HCT116 (cell line): Measurements from ENCODE around the gene ARHGAP19. TPM values are rescaled to one million over a fixed set of nuclear protein-coding genes. Genes with fewer than 3 reads are reported as not detected.
A peak's percentile ranks its signal among the peaks of the same experiment; 100 is the strongest.

ENCODE experiments used
- ATAC-seq: fragments of 200-7000 bp; cut with Tn5 transposase; 2 replicates; pipeline ENCODE4 v1.9.1; 2020; ENCODE audit warnings: mild to moderate bottlenecking, moderate library complexity
- BruUV-seq: library from RNA; stranded (reverse); fragments of 400-500 nt; replicated peaks from 2 replicates; lab custom pipeline; 2021; lab: Mats Ljungman, UMichigan
- CTCF ChIA-PET: fragments of 300-600 bp; sonication (Branson Sonifier 250); formaldehyde crosslinking; loops from one replicate; lab custom pipeline; 2021; ENCODE audit warnings: antibody characterized with exemption; lab: Charles Lee
- POLR2A ChIA-PET: fragments of 300-600, 350-600 bp; sonication (Branson Sonifier 250); formaldehyde crosslinking; loops from one replicate; lab custom pipeline; 2021; ENCODE audit warnings: antibody characterized with exemption; lab: Charles Lee
- RAD21 ChIA-PET, 2 experiments: fragments of 300-600 bp; sonication (Branson Sonifier 250); formaldehyde crosslinking; loops; one replicate each; lab custom pipeline; 2023; ENCODE audit warnings: low total read pairs in 2 of 2; ENCODE audit not compliant: uncharacterized antibody in 2 of 2, unreplicated experiment in 2 of 2, low non-redundant PET in 1 of 2; lab: Charles Lee
- DNase-seq: peaks from one replicate; pipeline ENCODE4 v3.0.0-alpha.2; 2010; ENCODE audit warnings: low read depth, low spot score
- H2AFZ ChIP-seq: fragments of 200-600 bp; shearing (Covaris generic), sonication (generic); 2 replicates; pipeline ENCODE4 v1.6.1; 2017; ENCODE audit warnings: low read depth, mixed run types, mixed read lengths, antibody characterized with exemption, low read length; ENCODE audit not compliant: poor library complexity, severe bottlenecking
- H3K27ac ChIP-seq: 2 replicates; pipeline ENCODE4 v1.5.1; 2012; ENCODE audit warnings: low read depth, low read length
- H3K27me3 ChIP-seq: fragments of 200-600 bp; sonication (generic); 2 replicates; pipeline ENCODE4 v1.6.1; 2016; ENCODE audit warnings: mixed run types, low read length, mixed read lengths; ENCODE audit not compliant: insufficient read depth
- H3K36me3 ChIP-seq, 2 experiments: fragments of 200-500 bp in 1 of 2; fragments of 200-600 bp in 1 of 2; sonication (Bioruptor generic) in 1 of 2; sonication (generic) in 1 of 2; 2 replicates each; pipeline versions ENCODE4 v1.5.1 to v1.6.1; 2014 to 2016; ENCODE audit warnings: low read length in 2 of 2, inconsistent platforms in 1 of 2, mixed read lengths in 1 of 2, mixed run types in 1 of 2; ENCODE audit not compliant: insufficient read depth in 2 of 2, control insufficient read depth in 1 of 2
- H3K4me1 ChIP-seq, 2 experiments: fragments of 200-600 bp in 1 of 2; sonication (generic) in 1 of 2; 2 replicates each; pipeline versions ENCODE4 v1.5.1 to v1.6.1; 2012 to 2017; ENCODE audit warnings: low read length in 2 of 2, inconsistent platforms in 1 of 2, mild to moderate bottlenecking in 1 of 2, mixed read lengths in 1 of 2, mixed run types in 1 of 2, moderate library complexity in 1 of 2; ENCODE audit not compliant: insufficient read depth in 2 of 2, control insufficient read depth in 1 of 2
- H3K4me2 ChIP-seq: fragments of 200-600 bp; sonication (generic); 2 replicates; pipeline ENCODE4 v1.6.1; 2017; ENCODE audit warnings: mixed run types, low read length, mixed read lengths
- H3K4me3 ChIP-seq, 2 experiments: fragments of 200-600 bp in 1 of 2; sonication (generic) in 1 of 2; replicated peaks in 1 of 2; 2 replicates each; pipeline ENCODE4 v1.5.1; 2011 to 2016; ENCODE audit warnings: low read length in 2 of 2, control low read depth in 1 of 2, low read depth in 1 of 2, mild to moderate bottlenecking in 1 of 2, mixed read lengths in 1 of 2, mixed run types in 1 of 2
- H3K79me2 ChIP-seq: fragments of 200-600 bp; sonication (generic); 2 replicates; pipeline ENCODE4 v1.6.1; 2017; ENCODE audit warnings: mild to moderate bottlenecking, mixed run types, low read length, moderate library complexity, mixed read lengths; ENCODE audit not compliant: insufficient read depth
- H3K9ac ChIP-seq: fragments of 200-600 bp; sonication (generic); 2 replicates; pipeline ENCODE4 v1.6.1; 2016; ENCODE audit warnings: low read length, mixed read lengths
- H3K9me2 ChIP-seq: fragments of 200-600 bp; sonication (generic), shearing (Covaris generic); 2 replicates; pipeline ENCODE4 v1.6.1; 2017; ENCODE audit warnings: mixed run types, mild to moderate bottlenecking, moderate library complexity; ENCODE audit not compliant: insufficient read depth
- H3K9me3 ChIP-seq, 2 experiments: fragments of 200-500 bp in 1 of 2; fragments of 200-600 bp in 1 of 2; sonication (Bioruptor generic) in 1 of 2; sonication (generic) in 1 of 2; 2 replicates each; pipeline ENCODE4 v1.6.1; 2014 to 2017; ENCODE audit warnings: low read length in 2 of 2, mixed read lengths in 2 of 2, inconsistent platforms in 1 of 2, low read depth in 1 of 2, mild to moderate bottlenecking in 1 of 2, mixed run types in 1 of 2, moderate library complexity in 1 of 2; ENCODE audit not compliant: control insufficient read depth in 1 of 2, insufficient read depth in 1 of 2
- H4K20me1 ChIP-seq: fragments of 200-600 bp; sonication (generic), shearing (Covaris generic); 2 replicates; pipeline ENCODE4 v1.6.1; 2017; ENCODE audit warnings: mixed run types, mild to moderate bottlenecking, moderate library complexity; ENCODE audit not compliant: insufficient read depth
- CBX3 ChIP-seq: IDR thresholded peaks from 2 replicates; pipeline ENCODE4 v1.6.1; 2012; ENCODE audit warnings: low read depth
- CEBPB ChIP-seq: IDR thresholded peaks from 2 replicates; pipeline ENCODE4 v1.6.1; 2012; ENCODE audit warnings: low read depth
- EGR1 ChIP-seq: IDR thresholded peaks from 2 replicates; pipeline ENCODE4 v1.6.1; 2012; ENCODE audit warnings: low read depth
- ELF1 ChIP-seq: IDR thresholded peaks from 2 replicates; pipeline ENCODE4 v1.6.1; 2012; ENCODE audit warnings: low read depth, borderline replicate concordance
- EZH2phosphoT487 ChIP-seq: fragments of 200-600 bp; IDR thresholded peaks from 2 replicates; pipeline ENCODE4 v1.6.1; 2018; ENCODE audit warnings: antibody characterized with exemption, borderline replicate concordance
- FOSL1 ChIP-seq: IDR thresholded peaks from 2 replicates; pipeline ENCODE4 v1.6.1; 2012; ENCODE audit warnings: low read depth
- MAX ChIP-seq: IDR thresholded peaks from 2 replicates; pipeline ENCODE4 v1.6.1; 2012
- POLR2A ChIP-seq: IDR thresholded peaks from 2 replicates; pipeline ENCODE4 v1.7.0; 2011; ENCODE audit warnings: borderline replicate concordance; ENCODE audit not compliant: insufficient read depth, insufficient read length; ENCODE audit errors: extremely low read depth
- POLR2AphosphoS5 ChIP-seq: IDR thresholded peaks from 2 replicates; pipeline ENCODE4 v1.6.1; 2011; ENCODE audit warnings: mild to moderate bottlenecking, low read depth, low read length, moderate library complexity
- RAD21 ChIP-seq: IDR thresholded peaks from 2 replicates; pipeline ENCODE4 v1.6.1; 2012; ENCODE audit warnings: low read depth, mild to moderate bottlenecking
- SIN3A ChIP-seq: IDR thresholded peaks from 2 replicates; pipeline ENCODE4 v1.6.1; 2012; ENCODE audit warnings: low read depth
- SRF ChIP-seq: IDR thresholded peaks from 2 replicates; pipeline ENCODE4 v1.6.1; 2012; ENCODE audit warnings: low read depth
- ZNF274 ChIP-seq: fragments of 200-500 bp; sonication (Bioruptor generic); IDR thresholded peaks from 2 replicates; pipeline ENCODE4 v1.6.1; 2014; ENCODE audit warnings: mild to moderate bottlenecking, low read depth, low read length, inconsistent platforms
- intact Hi-C: fragments of 100-400 bp; cut with micrococcal nuclease; formaldehyde crosslinking; loops from 2 replicates; pipeline ENCODE4 v1.10.0; 2022
- total RNA-seq: library from RNA; stranded (reverse); gene quantifications from one replicate; pipeline ENCODE4 v1.2.1, GENCODE V29; 2021; ENCODE audit not compliant: unreplicated experiment
- TF ChIP-seq, protein P1 (sequence below): IDR thresholded peaks from 2 replicates; pipeline ENCODE4 v1.6.1; 2012
- TF ChIP-seq, protein P2 (sequence below): IDR thresholded peaks from 2 replicates; pipeline ENCODE4 v1.6.1; 2012; ENCODE audit warnings: low read depth

The ARHGAP19 gene
- total RNA-seq, 1 experiment from 2014 or later: 36.8 TPM

- ChIA-PET RAD21 (no interaction called here), CTCF (interaction anchor here (0.9 kb wide), 1 partner anchor 236 kb away, joined by 3 read pairs; the partner anchor contains the start of gene ANKRD2)
Measured at GRCh38 chr10:97336446-97336845, 44.0 kb upstream of the ARHGAP19 start.

More at GRCh38 chr10:97336446-97336845, 44.0 kb upstream of the ARHGAP19 start:
- H4K20me1 ChIP-seq: no peaks in the 10 kb centered on the region
- H3K9me2 ChIP-seq: no peaks in the 10 kb centered on the region
- H3K4me3 ChIP-seq: no peak overlapping the region
- H3K36me3 ChIP-seq: no peaks in the 10 kb centered on the region
- intact Hi-C loops: no loop called here
- no peaks in the 10 kb centered on the region for H3K27me3 ChIP-seq
- no peak overlapping the region for H3K27ac ChIP-seq
- H3K4me2 ChIP-seq: peak overlapping the region; percentile 31; the same call in 1 of the 2 replicates
- no peaks in the 10 kb centered on the region for H3K9me3 ChIP-seq
- H3K79me2 ChIP-seq: no peaks in the 10 kb centered on the region
- no TSS peak for BruUV-seq
- ATAC-seq: no peak
- no peak for DNase-seq
- POLR2A ChIA-PET: no interaction called here
- H3K9ac ChIP-seq: no peak overlapping the region
- TF ChIP-seq CBX3: no peak
- TF ChIP-seq, protein P1, sequence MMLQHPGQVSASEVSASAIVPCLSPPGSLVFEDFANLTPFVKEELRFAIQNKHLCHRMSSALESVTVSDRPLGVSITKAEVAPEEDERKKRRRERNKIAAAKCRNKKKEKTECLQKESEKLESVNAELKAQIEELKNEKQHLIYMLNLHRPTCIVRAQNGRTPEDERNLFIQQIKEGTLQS: no peak
- no peak for TF ChIP-seq ELF1
- TF ChIP-seq POLR2A: no peak
- no peak for TF ChIP-seq RAD21
- TF ChIP-seq, protein P2, sequence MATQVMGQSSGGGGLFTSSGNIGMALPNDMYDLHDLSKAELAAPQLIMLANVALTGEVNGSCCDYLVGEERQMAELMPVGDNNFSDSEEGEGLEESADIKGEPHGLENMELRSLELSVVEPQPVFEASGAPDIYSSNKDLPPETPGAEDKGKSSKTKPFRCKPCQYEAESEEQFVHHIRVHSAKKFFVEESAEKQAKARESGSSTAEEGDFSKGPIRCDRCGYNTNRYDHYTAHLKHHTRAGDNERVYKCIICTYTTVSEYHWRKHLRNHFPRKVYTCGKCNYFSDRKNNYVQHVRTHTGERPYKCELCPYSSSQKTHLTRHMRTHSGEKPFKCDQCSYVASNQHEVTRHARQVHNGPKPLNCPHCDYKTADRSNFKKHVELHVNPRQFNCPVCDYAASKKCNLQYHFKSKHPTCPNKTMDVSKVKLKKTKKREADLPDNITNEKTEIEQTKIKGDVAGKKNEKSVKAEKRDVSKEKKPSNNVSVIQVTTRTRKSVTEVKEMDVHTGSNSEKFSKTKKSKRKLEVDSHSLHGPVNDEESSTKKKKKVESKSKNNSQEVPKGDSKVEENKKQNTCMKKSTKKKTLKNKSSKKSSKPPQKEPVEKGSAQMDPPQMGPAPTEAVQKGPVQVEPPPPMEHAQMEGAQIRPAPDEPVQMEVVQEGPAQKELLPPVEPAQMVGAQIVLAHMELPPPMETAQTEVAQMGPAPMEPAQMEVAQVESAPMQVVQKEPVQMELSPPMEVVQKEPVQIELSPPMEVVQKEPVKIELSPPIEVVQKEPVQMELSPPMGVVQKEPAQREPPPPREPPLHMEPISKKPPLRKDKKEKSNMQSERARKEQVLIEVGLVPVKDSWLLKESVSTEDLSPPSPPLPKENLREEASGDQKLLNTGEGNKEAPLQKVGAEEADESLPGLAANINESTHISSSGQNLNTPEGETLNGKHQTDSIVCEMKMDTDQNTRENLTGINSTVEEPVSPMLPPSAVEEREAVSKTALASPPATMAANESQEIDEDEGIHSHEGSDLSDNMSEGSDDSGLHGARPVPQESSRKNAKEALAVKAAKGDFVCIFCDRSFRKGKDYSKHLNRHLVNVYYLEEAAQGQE: no peak
- TF ChIP-seq SRF: no peak
- TF ChIP-seq SIN3A: no peak
- TF ChIP-seq POLR2AphosphoS5: no peak
- TF ChIP-seq CEBPB: no peak
- no peak for TF ChIP-seq MAX
- no peak for TF ChIP-seq FOSL1
- no peak for TF ChIP-seq ZNF274
- no peak for TF ChIP-seq EGR1
- no peak for TF ChIP-seq EZH2phosphoT487
- no peak overlapping the region for H2AFZ ChIP-seq
- H3K4me1 ChIP-seq: peaks cover 23 to 33% of the 10 kb centered on the region in 2 experiments
